Measurements from ENCODE around the gene FAM187B. TPM values are rescaled to one million over a fixed set of nuclear protein-coding genes. Genes with fewer than 3 reads are reported as not detected.
"Not testable (repeated sequence)": the region's sequence is repeated elsewhere in the genome, so short reads cannot be mapped to it uniquely, and the experiment has no call there.

The FAM187B gene
- total RNA-seq, 1 donor from 2014 or later = not detected

DNA sequence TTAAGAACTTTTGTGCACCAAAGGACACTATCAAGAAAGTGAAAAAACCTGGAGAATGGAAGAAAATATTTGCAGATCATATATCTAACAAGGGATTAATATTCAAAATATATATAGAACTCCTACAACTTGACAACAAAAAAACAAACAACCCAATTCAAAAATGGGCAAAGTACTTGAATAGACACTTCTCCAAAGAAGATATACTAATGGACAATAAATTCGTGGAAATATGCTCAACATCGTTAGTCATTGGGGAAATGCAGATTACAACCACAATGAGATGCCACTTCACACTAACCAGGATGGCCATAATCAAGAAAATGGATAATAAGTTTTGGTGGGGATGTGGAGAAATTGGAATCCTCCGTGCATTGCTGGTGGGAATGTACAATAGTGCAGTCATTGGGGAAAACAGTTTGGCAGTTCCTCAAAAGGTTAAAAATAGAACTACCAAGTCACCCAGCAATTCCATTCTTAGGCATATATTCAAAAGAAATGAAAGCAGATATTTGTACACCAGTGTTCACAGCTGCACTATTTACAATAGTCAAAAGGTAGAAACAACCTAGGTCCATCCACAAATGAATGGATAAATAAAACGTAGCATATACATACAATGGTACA lies 18.0 kb upstream of the FAM187B start:
- TF ChIP-seq, protein P1, sequence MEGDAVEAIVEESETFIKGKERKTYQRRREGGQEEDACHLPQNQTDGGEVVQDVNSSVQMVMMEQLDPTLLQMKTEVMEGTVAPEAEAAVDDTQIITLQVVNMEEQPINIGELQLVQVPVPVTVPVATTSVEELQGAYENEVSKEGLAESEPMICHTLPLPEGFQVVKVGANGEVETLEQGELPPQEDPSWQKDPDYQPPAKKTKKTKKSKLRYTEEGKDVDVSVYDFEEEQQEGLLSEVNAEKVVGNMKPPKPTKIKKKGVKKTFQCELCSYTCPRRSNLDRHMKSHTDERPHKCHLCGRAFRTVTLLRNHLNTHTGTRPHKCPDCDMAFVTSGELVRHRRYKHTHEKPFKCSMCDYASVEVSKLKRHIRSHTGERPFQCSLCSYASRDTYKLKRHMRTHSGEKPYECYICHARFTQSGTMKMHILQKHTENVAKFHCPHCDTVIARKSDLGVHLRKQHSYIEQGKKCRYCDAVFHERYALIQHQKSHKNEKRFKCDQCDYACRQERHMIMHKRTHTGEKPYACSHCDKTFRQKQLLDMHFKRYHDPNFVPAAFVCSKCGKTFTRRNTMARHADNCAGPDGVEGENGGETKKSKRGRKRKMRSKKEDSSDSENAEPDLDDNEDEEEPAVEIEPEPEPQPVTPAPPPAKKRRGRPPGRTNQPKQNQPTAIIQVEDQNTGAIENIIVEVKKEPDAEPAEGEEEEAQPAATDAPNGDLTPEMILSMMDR (conservative IDR thresholded peaks at IDR 0.05; ENCODE audit: low read depth, low read length) = no peak
- no peak overlapping the region for H3K4me3 ChIP-seq (ENCODE audit: low read depth, low read length)
- DNase-seq (ENCODE audit: low read depth) = no peak

DNA sequence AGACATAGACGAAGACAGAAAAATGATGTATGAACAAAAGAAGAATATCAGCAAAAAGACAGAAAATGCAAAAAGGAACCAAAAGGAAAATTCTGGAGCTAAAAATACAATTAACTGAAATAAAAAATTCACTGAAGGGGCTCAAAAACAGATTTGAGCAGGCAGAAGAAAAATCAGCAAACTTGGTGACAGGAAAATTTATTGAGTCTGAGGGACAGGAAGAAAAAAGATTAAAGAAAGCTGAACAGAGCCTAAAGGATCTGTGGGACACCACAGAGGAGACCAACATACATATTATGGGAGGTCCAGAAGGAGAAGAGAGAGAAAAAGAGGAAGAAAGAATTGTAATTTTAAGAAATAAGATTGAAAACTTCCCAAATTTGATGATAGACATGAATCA lies 12.9 kb upstream of the FAM187B start:
- DNase-seq (ENCODE audit: low read depth) = no peak
- no peak overlapping the region for H3K4me3 ChIP-seq (ENCODE audit: low read depth, low read length)
- TF ChIP-seq, protein P1 (conservative IDR thresholded peaks at IDR 0.05; ENCODE audit: low read depth, low read length) = no peak

DNA sequence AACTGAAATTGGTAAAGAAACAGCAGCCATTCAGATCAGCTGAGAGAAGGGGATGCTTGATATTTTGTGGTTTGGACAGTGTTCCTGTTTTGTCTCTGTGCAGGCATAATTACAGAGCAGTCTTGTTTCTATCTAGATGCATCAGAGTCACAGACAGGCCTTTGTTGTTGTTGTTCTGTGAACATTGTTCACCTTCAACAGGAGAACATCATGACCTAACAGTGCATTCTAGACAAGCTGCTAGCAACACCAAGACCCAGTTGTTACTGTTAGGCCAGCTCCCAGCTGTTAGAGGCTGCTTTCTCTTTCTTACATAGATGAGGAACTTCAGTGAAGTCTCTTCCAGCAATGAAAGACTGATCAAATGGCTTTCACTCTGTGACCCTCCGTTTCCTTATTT lies 11.8 kb upstream of the FAM187B start:
- no peak for DNase-seq (ENCODE audit: low read depth)
- H3K4me3 ChIP-seq (ENCODE audit: low read depth, low read length) = no peak overlapping the region

DNA sequence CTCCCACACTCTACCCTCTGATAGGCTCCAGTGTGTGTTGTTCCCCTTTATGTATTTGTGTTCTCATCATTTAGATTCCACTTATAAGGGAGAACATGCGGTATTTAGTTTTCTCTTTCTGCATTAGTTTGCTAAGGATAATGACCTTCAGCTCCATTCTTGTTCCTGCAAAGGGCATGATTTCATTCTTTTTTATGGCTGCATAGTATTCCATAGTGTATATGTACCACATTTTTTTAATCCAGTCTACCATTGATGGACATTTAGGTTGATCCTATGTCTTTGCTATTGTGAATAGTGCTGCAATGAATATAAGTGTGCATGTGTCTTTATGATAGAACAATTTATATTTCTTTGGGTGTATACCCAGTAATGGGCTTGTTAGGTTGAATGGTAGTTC lies 11.1 kb upstream of the FAM187B start:
- H3K4me3 ChIP-seq (ENCODE audit: low read depth, low read length); DNase-seq (ENCODE audit: low read depth): not testable (repeated sequence)

More for the DNA sequence above, 11.8 kb upstream of the FAM187B start:
- TF ChIP-seq, protein P1 (conservative IDR thresholded peaks at IDR 0.05; ENCODE audit: low read depth, low read length) = no peak

DNA sequence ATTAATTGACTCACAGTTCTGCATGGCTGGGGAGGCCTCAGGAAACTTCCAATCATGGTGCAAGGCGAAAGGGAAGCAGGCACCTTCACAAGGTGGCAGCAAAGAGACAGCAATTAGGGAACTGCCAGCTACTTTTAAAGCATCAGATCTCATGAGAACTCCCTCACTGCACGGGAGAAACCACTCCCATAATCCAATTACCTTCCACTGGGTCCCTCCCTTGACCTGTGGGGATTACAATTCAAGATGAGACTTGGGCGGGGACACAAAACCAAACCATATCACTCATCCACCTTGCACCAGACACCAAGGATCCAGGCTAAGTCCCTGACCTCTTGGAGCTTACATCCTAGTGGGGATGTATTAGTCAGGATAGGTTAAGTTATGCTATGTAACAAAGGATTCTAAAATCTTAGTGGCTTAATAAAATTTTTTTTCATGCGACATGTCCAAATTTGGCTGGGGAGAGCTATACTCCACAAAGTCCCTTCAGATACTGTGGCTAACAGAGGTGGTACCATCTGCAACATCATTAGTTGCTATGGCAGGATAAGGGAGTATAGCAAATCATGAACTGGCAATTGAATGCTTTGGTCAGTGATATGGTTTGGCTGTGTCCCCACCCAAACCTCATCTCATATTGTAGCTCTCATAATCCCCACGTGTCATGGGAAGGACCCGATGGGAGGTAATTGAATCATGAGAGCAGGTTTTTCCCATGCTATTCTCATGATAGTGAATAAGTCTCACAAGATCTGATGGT lies 8.3 kb upstream of the FAM187B start:
- H3K4me3 ChIP-seq (ENCODE audit: low read depth, low read length) = no peak overlapping the region
- DNase-seq (ENCODE audit: low read depth) = no peak
- TF ChIP-seq, protein P1 (conservative IDR thresholded peaks at IDR 0.05; ENCODE audit: low read depth, low read length) = peak; percentile 22

DNA sequence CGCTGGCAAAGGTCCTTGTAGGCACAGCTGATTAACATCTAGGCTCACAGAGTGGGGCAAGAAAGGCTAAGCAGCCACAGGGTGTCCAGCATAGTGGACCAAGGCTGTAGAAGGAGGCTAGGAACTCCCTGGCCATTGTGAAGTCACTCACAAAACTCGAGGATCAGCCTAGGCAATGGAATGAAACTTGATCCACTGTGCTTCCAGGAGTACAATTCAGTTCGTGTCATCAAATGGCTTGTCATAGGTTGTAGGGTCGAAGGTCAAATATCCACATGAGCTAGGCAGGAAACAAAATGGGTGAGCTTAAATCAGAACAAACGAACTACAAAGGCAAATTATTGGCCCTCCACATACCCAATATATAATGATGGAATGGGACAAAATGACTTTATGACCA lies 4.4 kb upstream of the FAM187B start:
- no peak for DNase-seq (ENCODE audit: low read depth)
- TF ChIP-seq, protein P1 (conservative IDR thresholded peaks at IDR 0.05; ENCODE audit: low read depth, low read length) = no peak

DNA sequence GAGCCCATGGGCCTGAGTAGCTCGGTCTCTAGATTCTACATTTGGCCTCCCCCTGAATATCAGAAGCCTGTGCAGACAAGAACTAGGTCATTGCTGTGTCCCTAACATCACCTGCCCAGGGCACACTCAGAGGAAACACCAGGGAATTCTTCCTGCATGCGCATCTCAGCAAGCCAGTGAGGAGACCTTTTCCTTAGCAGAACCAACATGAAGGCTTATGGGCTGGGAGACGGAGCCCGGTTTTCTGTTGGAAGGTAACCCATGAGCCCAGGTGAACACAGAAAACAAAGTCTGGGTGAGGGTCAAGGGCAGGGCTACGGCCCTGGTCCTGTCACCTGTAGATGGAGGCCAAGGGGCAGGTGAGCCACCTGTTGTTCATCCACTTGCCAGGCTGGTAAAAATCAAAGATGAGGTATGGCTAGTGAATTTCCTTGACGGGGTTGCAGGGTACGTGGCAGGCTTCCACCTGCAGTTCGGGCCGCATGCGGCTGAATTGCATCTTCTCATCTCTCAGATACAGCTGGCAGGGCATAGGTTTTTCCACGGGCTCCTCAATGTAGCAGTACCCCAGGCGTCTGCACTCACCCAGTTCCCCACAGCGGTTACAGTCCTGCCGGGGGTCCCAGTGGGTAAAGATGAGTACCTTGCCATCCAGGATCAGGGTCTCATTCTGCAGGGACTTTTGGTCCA lies 3.6 kb upstream of the FAM187B start:
- H3K4me3 ChIP-seq (ENCODE audit: low read depth, low read length) = no peak overlapping the region
- no peak for DNase-seq (ENCODE audit: low read depth)
- TF ChIP-seq, protein P1 (conservative IDR thresholded peaks at IDR 0.05; ENCODE audit: low read depth, low read length) = no peak

More for the DNA sequence above, 4.4 kb upstream of the FAM187B start:
- H3K4me3 ChIP-seq (ENCODE audit: low read depth, low read length) = no peak overlapping the region

Measured in epithelial cell of proximal tubule (primary cell).